Subcutaneous adipose tissue (tissue), 4 donors: ENCODE results near the gene SLC39A12. TPM values are rescaled to one million over a fixed set of nuclear protein-coding genes. Genes with fewer than 3 reads are reported as not detected.

Source experiments
- CTCF ChIP-seq: fragments of 450-650 bp; IDR thresholded peaks from one replicate; pipeline ENCODE4 v1.5.1; 2016; ENCODE audit warnings: low read depth, mild to moderate bottlenecking, control low read depth, antibody characterized with exemption, moderate library complexity
- total RNA-seq, 4 donors: library from RNA; depleted of rRNA; stranded (reverse); fragments of >200 nt; gene quantifications; one replicate each; pipeline ENCODE4 v1.1.0, GENCODE V29; 2016

SLC39A12 gene
- total RNA-seq, 4 donors from 2014 or later, result 0.17 to 0.49 TPM; not detected in 2

GRCh38 chr10:17950726-17951125 is 992 bp upstream of the SLC39A12 start:
- TF ChIP-seq CTCF, result no peak

GRCh38 chr10:17954861-17955260 is 3.1 kb downstream of the SLC39A12 start:
- no peak for TF ChIP-seq CTCF

GRCh38 chr10:17958049-17958448 is 6.3 kb downstream of the SLC39A12 start:
- no peak for TF ChIP-seq CTCF

GRCh38 chr10:17959870-17960269 is 8.2 kb downstream of the SLC39A12 start:
- TF ChIP-seq CTCF, result no peak

GRCh38 chr10:17961551-17962422 is 10.1 kb downstream of the SLC39A12 start:
- no peak for TF ChIP-seq CTCF

GRCh38 chr10:17963431-17963830 is 11.7 kb downstream of the SLC39A12 start:
- no peak for TF ChIP-seq CTCF

GRCh38 chr10:17965649-17966235 is 14.0 kb downstream of the SLC39A12 start:
- no peak for TF ChIP-seq CTCF
